ENCODE results near the gene ATP1B1. TPM values are rescaled to one million over a fixed set of nuclear protein-coding genes. Genes with fewer than 3 reads are reported as not detected.

Gene ATP1B1
- total and polyA plus RNA-seq, 5 experiments from 2014 or later: 0.62 to 1.8 (median 0.97) TPM

DNA sequence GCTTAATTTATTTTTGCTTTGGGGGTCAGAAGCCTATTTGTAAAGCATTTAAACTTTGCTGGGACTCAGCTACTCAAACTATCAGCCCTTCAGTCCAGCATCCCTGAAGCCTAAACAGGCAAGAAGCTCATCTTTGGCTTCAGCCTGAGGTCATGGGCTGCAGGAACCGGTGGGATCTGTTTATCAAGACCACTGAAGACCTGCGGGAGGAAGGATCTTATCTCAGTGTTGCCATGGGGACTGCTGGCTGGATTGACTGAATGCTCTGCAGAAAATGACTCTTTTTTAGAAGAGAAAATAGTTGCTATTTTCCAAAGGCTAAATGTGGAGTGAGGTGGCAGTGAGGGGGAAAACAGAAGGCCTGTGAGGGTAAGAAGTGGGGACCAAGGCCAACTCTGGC, 20.6 kb upstream of the ATP1B1 start:
- POLR2A ChIA-PET: no interaction called here
- H3K4me3 Mint-ChIP-seq: no peak overlapping the region
- no peaks in the 10 kb centered on the region for H3K9me3 Mint-ChIP-seq
- peaks cover 6 to 15% (median 9%) of the 10 kb centered on the region in 4 donors for H3K4me1 Mint-ChIP-seq
- H3K27me3 Mint-ChIP-seq: no peaks in the 10 kb centered on the region
- H3K27ac Mint-ChIP-seq: peak overlapping the region in 1 of 10 donors; percentile 70
- peaks cover 0 to 3% (median 0%) of the 10 kb centered on the region in 3 donors for H3K36me3 Mint-ChIP-seq
- ATAC-seq (no peak), DNase-seq (no peak)

DNA sequence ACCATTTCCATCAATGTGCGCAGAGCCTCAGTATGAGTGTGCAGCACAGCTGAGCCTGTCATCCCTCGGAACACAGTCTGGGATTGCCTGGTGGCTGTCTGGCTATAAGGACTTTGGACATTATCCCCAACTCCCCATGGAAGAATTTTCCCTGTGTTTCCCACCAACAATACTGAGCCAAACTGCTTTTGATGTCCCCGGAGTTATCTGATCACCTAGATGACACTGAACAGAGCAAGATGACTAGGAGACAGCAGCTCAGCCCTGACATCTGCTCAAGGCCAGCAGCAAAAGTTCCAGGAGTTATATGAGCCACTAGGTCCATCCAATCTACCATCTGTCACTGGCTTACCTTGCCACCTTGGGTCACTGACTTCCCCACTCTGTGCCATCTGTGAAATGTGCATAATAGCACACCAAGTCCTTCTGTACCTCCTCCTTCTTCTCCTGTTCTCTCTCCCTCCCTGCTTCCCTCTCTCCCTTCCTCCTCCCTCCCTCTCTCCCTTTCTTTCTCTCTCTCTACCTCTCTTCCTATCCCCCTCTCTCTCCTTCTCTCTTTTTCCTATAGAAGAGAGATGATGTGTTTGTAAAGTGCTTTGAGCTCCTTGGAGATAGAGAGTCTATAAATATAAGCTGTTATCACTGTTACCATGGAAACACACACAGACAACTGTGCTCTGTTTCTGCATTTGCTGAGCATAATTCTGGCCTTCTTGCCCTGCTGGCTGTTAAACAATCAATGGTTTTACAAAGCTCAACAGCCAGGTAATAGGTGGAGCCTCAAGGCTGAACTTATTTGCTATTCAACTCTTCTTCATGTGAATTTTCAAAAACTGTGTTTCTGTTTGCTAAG, 19.7 kb upstream of the ATP1B1 start:
- peaks cover 0 to 3% (median 0%) of the 10 kb centered on the region in 3 donors for H3K36me3 Mint-ChIP-seq
- H3K27ac Mint-ChIP-seq: peak overlapping the region in 4 of 10 donors; percentile 6 to 88 (median 43)
- H3K4me1 Mint-ChIP-seq: peaks cover 6 to 15% (median 9%) of the 10 kb centered on the region in 4 donors
- H3K27me3 Mint-ChIP-seq: no peaks in the 10 kb centered on the region
- H3K4me3 Mint-ChIP-seq: no peak overlapping the region
- DNase-seq (peak in 2 of 10 donors; percentile 16 to 40), ATAC-seq (peak; percentile 54 to 72)
- POLR2A ChIA-PET: no interaction called here
- H3K9me3 Mint-ChIP-seq: no peaks in the 10 kb centered on the region

DNA sequence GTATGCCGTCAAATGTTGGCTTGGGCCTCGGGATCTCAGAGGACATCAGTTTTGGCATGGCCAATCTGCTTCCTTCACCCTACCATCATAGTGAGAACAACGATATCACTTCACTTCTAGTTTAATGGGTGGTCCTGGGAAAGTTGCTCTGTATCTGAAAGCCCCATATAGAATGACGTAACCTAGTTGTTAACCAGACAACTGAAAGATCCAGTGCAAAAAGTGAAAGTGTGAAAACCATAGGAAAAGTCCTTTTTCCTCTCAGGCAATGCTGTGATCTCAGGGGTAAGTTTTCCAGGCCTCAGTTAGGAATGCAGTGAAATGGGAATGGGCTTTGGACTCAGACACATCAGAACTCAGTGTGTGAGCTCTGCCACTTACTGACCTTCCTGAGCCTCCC, 18.6 kb upstream of the ATP1B1 start:
- Mint-ChIP-seq H3K4me1 (peaks cover 6 to 15% (median 9%) of the 10 kb centered on the region in 4 donors), H3K36me3 (peaks cover 0 to 3% (median 0%) of the 10 kb centered on the region in 3 donors), H3K4me3 (no peak overlapping the region), H3K27ac (no peak overlapping the region), H3K27me3 (no peaks in the 10 kb centered on the region), H3K9me3 (no peaks in the 10 kb centered on the region)
- DNase-seq: no peak
- POLR2A ChIA-PET: no interaction called here
- no peak for ATAC-seq

DNA sequence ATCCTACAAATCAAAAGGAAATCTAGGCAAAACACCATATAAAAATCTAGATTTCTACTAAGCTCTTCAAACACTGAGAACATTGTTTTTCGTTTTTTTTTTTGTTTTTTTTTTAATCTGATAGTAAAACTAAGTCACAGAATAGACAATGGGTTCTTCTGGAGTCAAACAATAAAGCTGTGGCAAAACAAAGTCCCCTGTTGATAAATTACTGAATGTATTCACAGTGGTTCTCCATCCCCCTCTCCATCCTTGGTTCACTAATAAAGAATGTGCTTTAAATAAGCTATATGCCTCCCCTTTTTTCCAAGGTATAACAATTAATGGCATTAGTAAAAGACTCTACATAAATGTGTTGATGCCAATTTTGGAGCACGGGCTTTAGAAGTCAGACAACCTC, 16.7 kb upstream of the ATP1B1 start:
- H3K4me3 Mint-ChIP-seq: peak overlapping the region in 1 of 10 donors; percentile 3
- H3K27ac Mint-ChIP-seq: no peak overlapping the region
- no peaks in the 10 kb centered on the region for H3K9me3 Mint-ChIP-seq
- ATAC-seq (no peak), DNase-seq (no peak)
- H3K27me3 Mint-ChIP-seq: no peaks in the 10 kb centered on the region
- peaks cover 8 to 28% (median 15%) of the 10 kb centered on the region in 4 donors for H3K4me1 Mint-ChIP-seq
- POLR2A ChIA-PET: no interaction called here
- peaks cover 0 to 3% (median 0%) of the 10 kb centered on the region in 3 donors for H3K36me3 Mint-ChIP-seq

DNA sequence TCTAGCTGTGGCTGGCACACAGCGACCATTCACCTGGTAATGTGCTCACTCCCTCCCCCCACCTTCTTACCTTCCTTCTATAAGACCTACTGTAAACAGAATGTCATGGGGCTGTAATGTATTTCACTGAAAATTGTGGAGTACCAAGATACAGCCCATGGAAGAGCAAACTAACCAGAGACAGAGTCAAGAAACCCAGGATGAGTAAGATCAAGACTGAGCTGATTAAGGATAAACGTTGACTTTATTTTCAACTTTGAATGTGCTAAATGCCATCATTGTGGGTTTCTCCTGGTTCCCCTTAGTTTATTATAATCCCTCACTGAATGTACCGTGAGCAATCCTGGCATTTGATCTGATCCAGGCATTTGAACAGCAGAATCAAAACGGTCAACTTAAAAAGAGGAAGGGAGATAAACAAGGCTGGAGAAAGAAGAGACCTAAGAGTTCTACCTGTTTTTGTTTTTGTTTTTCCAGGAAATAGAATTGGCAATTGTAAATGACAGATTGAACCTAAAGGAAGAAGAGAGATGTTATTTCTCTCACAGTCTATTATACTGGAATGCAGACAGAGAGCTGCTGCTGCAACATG, 16.1 kb upstream of the ATP1B1 start:
- Mint-ChIP-seq H3K4me3 (no peak overlapping the region), H3K36me3 (peaks cover 0 to 3% (median 0%) of the 10 kb centered on the region in 3 donors), H3K27ac (no peak overlapping the region), H3K9me3 (no peaks in the 10 kb centered on the region), H3K4me1 (peaks cover 8 to 28% (median 15%) of the 10 kb centered on the region in 4 donors), H3K27me3 (no peaks in the 10 kb centered on the region)
- ATAC-seq: no peak
- POLR2A ChIA-PET: no interaction called here
- DNase-seq: peak in 1 of 10 donors; percentile 12

DNA sequence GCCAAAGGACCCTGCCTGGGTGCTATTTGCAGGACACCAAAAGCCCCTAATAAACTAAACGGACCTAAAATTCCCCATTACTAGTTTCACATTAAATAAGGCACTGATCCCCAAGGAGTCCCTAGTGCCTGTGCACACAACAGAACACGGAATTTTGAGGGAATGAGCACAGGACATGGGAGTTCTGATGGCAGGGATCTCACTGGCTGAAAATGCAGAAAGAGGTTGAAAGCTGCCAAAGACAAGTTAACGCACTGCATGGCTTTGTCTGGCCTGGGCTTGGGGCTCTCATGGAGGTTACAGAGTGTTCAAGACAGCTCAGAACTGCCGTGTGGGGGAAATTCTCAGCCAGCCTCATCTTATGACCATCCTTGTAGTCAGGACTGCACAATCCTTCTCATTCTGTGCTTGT, 15.6 kb upstream of the ATP1B1 start:
- Mint-ChIP-seq H3K36me3 (peaks cover 0 to 3% (median 0%) of the 10 kb centered on the region in 3 donors), H3K27me3 (peaks cover 0 to 2% (median 0%) of the 10 kb centered on the region in 5 donors), H3K27ac (no peak overlapping the region), H3K4me3 (no peak overlapping the region), H3K4me1 (peaks cover 8 to 28% (median 15%) of the 10 kb centered on the region in 4 donors), H3K9me3 (peaks cover 0 to 2% (median 0%) of the 10 kb centered on the region in 9 donors)
- ATAC-seq: no peak
- no peak for DNase-seq
- POLR2A ChIA-PET: no interaction called here

DNA sequence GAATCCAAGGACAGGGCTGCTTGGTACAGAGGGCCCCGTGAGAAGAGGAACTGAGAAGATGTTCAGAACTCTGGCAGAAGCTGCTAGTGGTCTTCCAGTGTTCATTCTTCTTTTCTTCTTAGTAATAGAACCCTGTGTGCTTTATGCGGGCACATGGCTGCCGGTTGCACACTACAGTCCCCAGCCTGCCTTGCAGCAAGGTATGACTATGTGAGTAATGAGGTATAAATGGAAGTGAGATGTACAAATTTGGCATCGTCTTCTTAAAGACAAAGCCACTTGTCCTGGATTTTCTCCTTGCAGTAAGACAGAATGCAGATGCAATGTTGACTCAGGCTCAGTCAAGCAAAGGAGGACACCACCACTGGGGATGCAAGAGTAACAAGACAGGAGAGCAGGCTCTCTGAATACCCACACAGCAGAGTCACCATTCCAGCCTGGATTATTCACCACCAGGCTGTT, 15.0 kb upstream of the ATP1B1 start:
- ATAC-seq: no peak
- Mint-ChIP-seq H3K36me3 (peaks cover 0 to 3% (median 1%) of the 10 kb centered on the region in 3 donors), H3K27ac (no peak overlapping the region), H3K9me3 (peaks cover 0 to 4% (median 0%) of the 10 kb centered on the region in 9 donors), H3K4me3 (no peak overlapping the region), H3K4me1 (peaks cover 8 to 28% (median 15%) of the 10 kb centered on the region in 4 donors), H3K27me3 (peaks cover 0 to 2% (median 0%) of the 10 kb centered on the region in 5 donors)
- DNase-seq: no peak
- POLR2A ChIA-PET: no interaction called here

DNA sequence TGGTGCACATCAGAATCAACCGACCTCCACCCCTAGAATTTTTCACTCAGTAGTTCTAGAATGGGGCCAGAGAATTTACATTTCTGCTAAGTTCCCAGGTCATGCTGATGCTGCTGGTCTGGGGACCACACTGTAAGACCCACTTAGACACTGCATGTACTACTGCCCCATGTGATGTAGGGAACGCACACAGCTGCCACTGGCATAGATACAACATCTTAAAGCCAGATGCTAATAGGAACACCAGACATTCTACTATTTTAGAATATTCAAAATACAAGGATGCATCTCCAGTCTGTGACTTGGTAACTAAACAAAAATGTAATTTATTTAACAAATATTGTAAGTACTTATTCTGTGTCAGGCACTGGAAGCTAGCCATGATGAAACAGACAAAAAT, 14.1 kb upstream of the ATP1B1 start:
- peaks cover 3 to 19% (median 7%) of the 10 kb centered on the region in 4 donors for H3K4me1 Mint-ChIP-seq
- POLR2A ChIA-PET: no interaction called here
- no peak for ATAC-seq
- peaks cover 0 to 4% (median 0%) of the 10 kb centered on the region in 9 donors for H3K9me3 Mint-ChIP-seq
- no peak for DNase-seq
- no peak overlapping the region for H3K4me3 Mint-ChIP-seq
- H3K27me3 Mint-ChIP-seq: peaks cover 0 to 8% (median 0%) of the 10 kb centered on the region in 5 donors
- H3K27ac Mint-ChIP-seq: no peak overlapping the region
- H3K36me3 Mint-ChIP-seq: peaks cover 0 to 8% (median 3%) of the 10 kb centered on the region in 3 donors

DNA sequence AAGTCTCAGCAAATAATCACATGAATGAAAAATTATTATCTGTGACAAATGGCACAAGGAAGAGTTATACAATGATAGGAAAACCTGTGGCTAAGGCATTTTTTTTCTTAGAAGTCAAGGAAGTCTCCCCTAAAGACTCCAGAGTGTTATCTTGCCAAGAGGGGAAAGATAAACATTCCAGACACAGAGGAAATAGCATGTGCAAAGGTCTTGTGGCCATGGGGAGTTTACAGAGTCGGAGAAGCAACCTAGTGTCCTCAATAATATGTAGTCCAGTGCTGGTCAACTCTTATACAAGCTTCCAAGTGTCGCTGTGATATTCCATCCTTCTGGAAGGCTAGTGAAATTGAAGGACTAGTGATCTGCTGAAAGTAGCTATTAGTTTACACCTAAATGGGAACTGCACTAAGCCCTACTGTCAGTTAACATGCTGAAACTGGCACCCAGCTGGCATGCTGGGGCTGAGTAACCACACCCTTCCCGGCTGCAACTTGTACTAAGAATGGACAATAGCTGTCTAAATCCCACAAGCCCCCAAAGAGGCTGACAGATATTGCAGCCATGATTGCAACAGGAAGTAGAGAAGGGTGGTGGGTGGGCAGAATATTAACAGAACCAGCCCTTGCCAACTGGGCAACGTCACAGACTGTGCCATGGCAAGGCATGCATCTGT, 11.5 kb upstream of the ATP1B1 start:
- peaks cover 0 to 8% (median 2%) of the 10 kb centered on the region in 5 donors for H3K27me3 Mint-ChIP-seq
- H3K4me1 Mint-ChIP-seq: peaks cover 3 to 13% (median 6%) of the 10 kb centered on the region in 4 donors
- peaks cover 0 to 4% (median 0%) of the 10 kb centered on the region in 9 donors for H3K9me3 Mint-ChIP-seq
- peaks cover 0 to 8% (median 0%) of the 10 kb centered on the region in 3 donors for H3K36me3 Mint-ChIP-seq
- no peak overlapping the region for H3K27ac Mint-ChIP-seq
- POLR2A ChIA-PET: no interaction called here
- no peak for ATAC-seq
- H3K4me3 Mint-ChIP-seq: no peak overlapping the region
- no peak for DNase-seq

DNA sequence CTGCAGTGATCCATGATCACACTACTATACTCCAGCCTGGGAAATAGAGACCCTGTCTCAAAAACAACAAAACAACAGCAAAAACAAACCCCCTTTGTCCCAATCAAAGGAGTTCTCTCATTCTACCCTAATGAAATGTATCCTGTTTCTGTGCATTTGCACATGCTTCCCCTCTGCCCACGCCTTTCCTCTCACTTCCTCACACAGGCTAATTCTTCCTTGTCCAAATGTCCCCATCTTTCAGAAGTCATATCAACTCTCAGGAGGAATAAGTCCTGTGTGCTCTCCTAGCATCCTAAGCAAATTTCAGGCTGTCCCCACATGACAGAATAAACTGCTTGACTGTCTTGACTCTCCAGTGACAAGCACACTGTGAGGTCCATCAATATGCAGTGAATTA, 8.1 kb upstream of the ATP1B1 start:
- no peak overlapping the region for H3K4me3 Mint-ChIP-seq
- peak overlapping the region in 1 of 10 donors; percentile 28 for H3K27ac Mint-ChIP-seq
- no peak for DNase-seq
- peaks cover 0 to 8% (median 0%) of the 10 kb centered on the region in 3 donors for H3K36me3 Mint-ChIP-seq
- H3K4me1 Mint-ChIP-seq: peaks cover 3 to 12% (median 6%) of the 10 kb centered on the region in 4 donors
- no peak for ATAC-seq
- peaks cover 0 to 8% (median 2%) of the 10 kb centered on the region in 5 donors for H3K27me3 Mint-ChIP-seq
- POLR2A ChIA-PET: no interaction called here
- H3K9me3 Mint-ChIP-seq: peaks cover 0 to 4% (median 0%) of the 10 kb centered on the region in 9 donors

DNA sequence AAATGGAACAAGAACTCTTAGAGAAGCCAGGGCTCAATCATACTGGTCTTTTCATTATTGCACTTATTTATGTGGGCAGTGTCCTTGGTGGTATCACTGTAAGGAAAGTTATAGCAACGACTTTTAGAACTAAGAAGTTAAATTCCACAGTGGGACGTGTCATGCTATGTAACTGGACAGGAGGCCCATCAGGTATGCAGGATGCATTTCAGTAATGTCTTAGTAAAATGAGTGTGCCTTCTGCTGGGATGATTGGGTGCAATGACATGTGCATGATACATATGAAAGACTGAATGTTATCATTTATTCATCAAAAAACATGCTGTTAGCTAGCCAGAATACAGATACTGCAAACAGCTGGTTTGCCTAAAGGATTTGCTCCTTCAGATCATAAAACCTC, 6.9 kb upstream of the ATP1B1 start:
- no peak for DNase-seq
- POLR2A ChIA-PET: no interaction called here
- H3K4me1 Mint-ChIP-seq: peaks cover 0 to 2% (median under 1%) of the 10 kb centered on the region in 4 donors

DNA sequence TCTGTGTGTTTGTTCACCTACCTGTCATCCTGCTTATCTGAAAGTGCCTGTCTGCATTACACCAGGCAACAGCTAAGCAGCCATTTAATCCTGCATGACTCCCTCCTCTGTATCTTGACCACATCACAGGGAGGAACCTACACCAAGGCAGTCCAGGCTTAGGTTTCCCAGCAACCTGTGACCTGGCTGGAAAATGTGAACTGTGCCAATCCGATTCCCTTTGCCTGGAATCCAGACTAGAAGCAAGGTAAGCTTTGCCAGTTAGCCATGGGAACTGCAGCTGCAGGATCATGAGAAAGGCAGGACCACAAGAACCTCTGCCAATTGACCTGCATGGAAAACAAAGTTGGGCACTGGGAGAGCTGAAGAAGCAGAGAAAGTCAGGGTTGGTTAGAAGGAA, 6.3 kb upstream of the ATP1B1 start:
- H3K4me3 Mint-ChIP-seq: no peak overlapping the region
- peaks cover 0 to 8% (median 3%) of the 10 kb centered on the region in 5 donors for H3K27me3 Mint-ChIP-seq
- POLR2A ChIA-PET: no interaction called here
- peaks cover 4 to 8% (median 6%) of the 10 kb centered on the region in 4 donors for H3K4me1 Mint-ChIP-seq
- H3K9me3 Mint-ChIP-seq: peaks cover 0 to 4% (median 0%) of the 10 kb centered on the region in 9 donors
- H3K36me3 Mint-ChIP-seq: peaks cover 0 to 8% (median 0%) of the 10 kb centered on the region in 3 donors
- no peak overlapping the region for H3K27ac Mint-ChIP-seq
- ATAC-seq: no peak
- DNase-seq: no peak

More for the DNA sequence above, 6.9 kb upstream of the ATP1B1 start:
- Mint-ChIP-seq H3K9me3 (peaks cover 0 to 4% (median 0%) of the 10 kb centered on the region in 9 donors), H3K27me3 (peaks cover 0 to 8% (median 2%) of the 10 kb centered on the region in 5 donors), H3K36me3 (peaks cover 0 to 8% (median 0%) of the 10 kb centered on the region in 3 donors), H3K27ac (no peak overlapping the region), H3K4me3 (no peak overlapping the region)
- ATAC-seq: no peak
